H9 (cell line): Measurements from ENCODE around the gene TNFRSF19. TPM values are rescaled to one million over a fixed set of nuclear protein-coding genes. Genes with fewer than 3 reads are reported as not detected.

ENCODE experiments used
- DNase-seq: peaks from one replicate; pipeline ENCODE4 v3.0.0-alpha.2; 2017
- H2AFZ ChIP-seq: one replicate; pipeline ENCODE4 v1.6.1; 2013; ENCODE audit warnings: mild to moderate bottlenecking, low read length, control low read depth, moderate library complexity
- H2AK5ac ChIP-seq: 2 replicates; pipeline ENCODE4 v1.6.1; 2013; ENCODE audit warnings: low read length, control low read depth, mixed read lengths; ENCODE audit not compliant: insufficient read length
- H2BK120ac ChIP-seq: one replicate; pipeline ENCODE4 v1.6.1; 2013; ENCODE audit warnings: low read depth, mild to moderate bottlenecking, low read length, control low read depth, inconsistent platforms; ENCODE audit not compliant: poor library complexity, severe bottlenecking
- H2BK12ac ChIP-seq: 2 replicates; pipeline ENCODE4 v1.6.1; 2013; ENCODE audit warnings: low read length, control low read depth, mixed read lengths, low read depth; ENCODE audit not compliant: insufficient read length
- H2BK15ac ChIP-seq: 2 replicates; pipeline ENCODE4 v1.6.1; 2013; ENCODE audit warnings: low read depth, low read length, control low read depth
- H2BK20ac ChIP-seq: one replicate; pipeline ENCODE4 v1.6.1; 2013; ENCODE audit warnings: low read depth, mild to moderate bottlenecking, low read length, control low read depth, inconsistent platforms; ENCODE audit not compliant: poor library complexity, severe bottlenecking
- H2BK5ac ChIP-seq: 2 replicates; pipeline ENCODE4 v1.6.1; 2013; ENCODE audit warnings: low read length, control low read depth, mixed read lengths; ENCODE audit not compliant: insufficient read length
- H3K14ac ChIP-seq: 2 replicates; pipeline ENCODE4 v1.6.1; 2013; ENCODE audit warnings: low read length, control low read depth; ENCODE audit not compliant: insufficient read depth
- H3K18ac ChIP-seq: 2 replicates; pipeline ENCODE4 v1.6.1; 2013; ENCODE audit warnings: low read depth, mild to moderate bottlenecking, mixed read lengths, low read length, control low read depth; ENCODE audit not compliant: insufficient read length
- H3K23ac ChIP-seq: 2 replicates; pipeline ENCODE4 v1.6.1; 2013; ENCODE audit warnings: low read length, control low read depth, mixed read lengths, low read depth; ENCODE audit not compliant: insufficient read length
- H3K23me2 ChIP-seq: 2 replicates; pipeline ENCODE4 v1.6.1; 2013; ENCODE audit warnings: low read depth, mild to moderate bottlenecking, mixed read lengths, low read length, control low read depth; ENCODE audit not compliant: insufficient read length, poor library complexity, severe bottlenecking
- H3K27ac ChIP-seq: 2 replicates; pipeline ENCODE4 v1.5.1; 2013; ENCODE audit warnings: low read length, control low read depth, mixed read lengths, low read depth; ENCODE audit not compliant: insufficient read length
- H3K27me3 ChIP-seq: 2 replicates; pipeline ENCODE4 v1.6.1; 2013; ENCODE audit warnings: low read length, control low read depth, inconsistent platforms; ENCODE audit not compliant: insufficient read depth
- H3K4ac ChIP-seq: 2 replicates; pipeline ENCODE4 v1.6.1; 2013; ENCODE audit warnings: low read depth, mild to moderate bottlenecking, control low read depth, inconsistent platforms, low read length, moderate library complexity
- H3K4me1 ChIP-seq: 2 replicates; pipeline ENCODE4 v1.6.1; 2013; ENCODE audit warnings: low read length, control low read depth, inconsistent platforms; ENCODE audit not compliant: insufficient read depth
- H3K4me2 ChIP-seq: 2 replicates; pipeline ENCODE4 v1.6.1; 2013; ENCODE audit warnings: low read length, control low read depth, mixed read lengths; ENCODE audit not compliant: insufficient read length, insufficient read depth
- H3K56ac ChIP-seq: 2 replicates; pipeline ENCODE4 v1.6.1; 2013; ENCODE audit warnings: low read depth, mild to moderate bottlenecking, mixed read lengths, low read length, control low read depth; ENCODE audit not compliant: insufficient read length
- H3K79me1 ChIP-seq: 2 replicates; pipeline ENCODE4 v1.6.1; 2013; ENCODE audit warnings: low read depth, mild to moderate bottlenecking, moderate library complexity, low read length, control low read depth, inconsistent platforms; ENCODE audit not compliant: insufficient read depth, poor library complexity, severe bottlenecking
- H3K79me2 ChIP-seq: 2 replicates; pipeline ENCODE4 v1.6.1; 2013; ENCODE audit warnings: low read length, control low read depth, inconsistent platforms; ENCODE audit not compliant: insufficient read depth
- H3K9ac ChIP-seq: 2 replicates; pipeline ENCODE4 v1.6.1; 2013; ENCODE audit warnings: low read length, control low read depth, mixed read lengths; ENCODE audit not compliant: insufficient read length; ENCODE audit errors: extremely low read depth
- H3K9me3 ChIP-seq: one replicate; pipeline ENCODE4 v1.6.1; 2013; ENCODE audit warnings: low read depth, low read length, inconsistent platforms; ENCODE audit not compliant: control insufficient read depth
- H3T11ph ChIP-seq: one replicate; pipeline ENCODE4 v1.6.1; 2013; ENCODE audit warnings: mild to moderate bottlenecking, low read length, control low read depth, inconsistent platforms
- H4K20me1 ChIP-seq: one replicate; pipeline ENCODE4 v1.6.1; 2013; ENCODE audit not compliant: control insufficient read depth, insufficient read length, insufficient read depth
- H4K5ac ChIP-seq: 2 replicates; pipeline ENCODE4 v1.6.1; 2013; ENCODE audit warnings: low read depth, mild to moderate bottlenecking, mixed read lengths, low read length, control low read depth; ENCODE audit not compliant: insufficient read length
- H4K8ac ChIP-seq: replicated peaks from 2 replicates; pipeline ENCODE4 v1.6.1; 2013; ENCODE audit warnings: low read length, control low read depth, mixed read lengths, low read depth; ENCODE audit not compliant: insufficient read length
- H4K91ac ChIP-seq: 2 replicates; pipeline ENCODE4 v1.6.1; 2013; ENCODE audit warnings: low read depth, mild to moderate bottlenecking, moderate library complexity, mixed read lengths, low read length, control low read depth; ENCODE audit not compliant: insufficient read length
- H3K27ac Mint-ChIP-seq, 3 experiments: 2 replicates in 2 of 3; 3 replicates in 1 of 3; pipeline ENCODE4 v1.8.0; 2020 to 2021; ENCODE audit warnings: mixed read lengths in 3 of 3, mild to moderate bottlenecking in 1 of 3, moderate library complexity in 1 of 3
- H3K27me3 Mint-ChIP-seq: 2 replicates; pipeline ENCODE4 v1.8.0; 2021; ENCODE audit warnings: low read depth, mild to moderate bottlenecking, moderate library complexity, mixed read lengths
- H3K36me3 Mint-ChIP-seq, 3 experiments: 2 replicates in 2 of 3; 3 replicates in 1 of 3; pipeline ENCODE4 v1.8.0; 2020 to 2021; ENCODE audit warnings: low read depth in 3 of 3, mixed read lengths in 3 of 3; ENCODE audit not compliant: insufficient read depth in 1 of 3
- H3K4me1 Mint-ChIP-seq, 2 experiments: 2 replicates each; pipeline ENCODE4 v1.8.0; 2020; ENCODE audit warnings: mixed read lengths in 2 of 2
- H3K4me3 Mint-ChIP-seq, 2 experiments: 2 replicates in 1 of 2; 3 replicates in 1 of 2; pipeline ENCODE4 v1.8.0; 2020 to 2021; ENCODE audit warnings: mild to moderate bottlenecking in 2 of 2, mixed read lengths in 2 of 2, moderate library complexity in 1 of 2
- H3K9me3 Mint-ChIP-seq, 2 experiments: 2 replicates in 1 of 2; 3 replicates in 1 of 2; pipeline ENCODE4 v1.8.0; 2020; ENCODE audit warnings: mild to moderate bottlenecking in 2 of 2, mixed read lengths in 2 of 2, moderate library complexity in 1 of 2
- CTCF ChIP-seq: fragments of 200-600 bp; sonication (generic); conservative IDR thresholded peaks from 3 replicates; pipeline ENCODE4 v1.8.0; 2021; ENCODE audit warnings: antibody characterized with exemption, mild to moderate bottlenecking
- WGBS: extraction: QIAGEN DNeasy Blood & Tissue Kit; methylation state at CpG from one replicate; pipeline ENCODE4 v1.1.7; 2013; ENCODE audit warnings: missing lambda C conversion rate, low lambda C conversion rate, mixed read lengths; ENCODE audit not compliant: insufficient read length; ENCODE audit errors: extremely low coverage; 5-methylcytosine and 5-hydroxymethylcytosine counted together
- total RNA-seq: library from RNA; stranded (reverse); gene quantifications from 2 replicates; pipeline ENCODE4 v1.2.1, GENCODE V29; 2021

The TNFRSF19 gene
- total RNA-seq, 1 experiment from 2014 or later, result 2.7 TPM

DNA sequence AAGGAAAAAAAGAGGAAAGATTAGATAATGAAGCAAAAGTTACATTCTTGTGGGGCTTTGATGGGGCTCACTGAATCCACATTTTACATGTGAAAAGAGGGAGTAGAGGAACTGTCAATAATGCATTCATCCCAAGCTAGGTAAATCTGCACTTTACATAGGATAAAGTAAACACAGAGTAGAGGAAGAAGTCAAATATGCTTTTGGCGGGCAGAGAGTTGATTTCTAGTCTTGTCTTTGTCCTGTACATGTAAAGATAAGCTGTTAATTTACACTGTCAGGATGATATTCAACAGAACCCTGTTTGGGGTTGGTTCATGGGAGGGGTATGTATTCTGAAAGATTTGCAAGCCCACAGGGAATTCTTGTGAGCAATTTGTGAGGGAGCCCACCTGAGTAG is 18.0 kb upstream of the TNFRSF19 start:
- Histone ChIP-seq H3K27me3 (no peaks in the 10 kb centered on the region), H2BK120ac (no peak overlapping the region), H3K9me3 (no peaks in the 10 kb centered on the region), H2BK5ac (no peak overlapping the region), H4K20me1 (no peaks in the 10 kb centered on the region), H3K14ac (no peak overlapping the region), H3K27ac (no peak overlapping the region), H2AFZ (no peak overlapping the region), H4K5ac (no peak overlapping the region), H3K4me2 (no peak overlapping the region), H3K79me1 (no peaks in the 10 kb centered on the region), H3T11ph (no peak overlapping the region), H2AK5ac (no peak overlapping the region), H3K4me1 (peaks cover 5% of the 10 kb centered on the region; the same call in 1 of the 2 replicates), H3K79me2 (no peaks in the 10 kb centered on the region), H2BK20ac (no peak overlapping the region), H3K23me2 (no peaks in the 10 kb centered on the region), H4K91ac (no peak overlapping the region), H3K4ac (no peak overlapping the region), H2BK12ac (no peak overlapping the region), H2BK15ac (no peak overlapping the region), H3K18ac (no peak overlapping the region), H3K56ac (no peak overlapping the region), H4K8ac (no peak overlapping the region), H3K23ac (no peak overlapping the region), H3K9ac (no peak overlapping the region)
- Mint-ChIP-seq H3K4me3 (no peak overlapping the region; a peak in 1 of 5 replicates), H3K9me3 (no peaks in the 10 kb centered on the region), H3K27ac (peak overlapping the region in 1 of 3 experiments; percentile 56; a peak in 2 of 7 replicates), H3K36me3 (no peaks in the 10 kb centered on the region), H3K4me1 (peaks cover 14 to 19% of the 10 kb centered on the region in 2 experiments), H3K27me3 (no peaks in the 10 kb centered on the region)
- DNase-seq, result no peak
- WGBS, result no CpG with 5 or more reads among the region's 1 CpG
- no peak for TF ChIP-seq CTCF
